Calu3 (cell line): ENCODE measurements around the gene ITGAD. TPM values are rescaled to one million over a fixed set of nuclear protein-coding genes. Genes with fewer than 3 reads are reported as not detected.

ENCODE experiments used
- Bru-seq: library from RNA; stranded (reverse); fragments of 400-500 nt; gene quantifications from one replicate; lab custom pipeline; 2021; lab: Mats Ljungman, UMichigan
- BruChase-seq, 2 experiments: library from RNA; stranded (reverse); fragments of 400-500 nt; gene quantifications; one replicate each; lab custom pipeline; 2021; lab: Mats Ljungman, UMichigan
- BruUV-seq: library from RNA; stranded (reverse); fragments of 400-500 nt; replicated peaks from 2 replicates; lab custom pipeline; 2021; lab: Mats Ljungman, UMichigan
- CTCF ChIA-PET: fragments of 300-600 bp; sonication (Branson Sonifier 250); formaldehyde crosslinking; loops from one replicate; lab custom pipeline; 2022; ENCODE audit warnings: antibody characterized with exemption; lab: Charles Lee
- DNase-seq: peaks from one replicate; pipeline ENCODE4 v3.0.0; 2022
- H3K27ac Mint-ChIP-seq: one replicate; pipeline ENCODE4 v1.8.0; 2022; ENCODE audit warnings: mixed read lengths; ENCODE audit not compliant: unreplicated experiment
- H3K27me3 Mint-ChIP-seq: one replicate; pipeline ENCODE4 v1.8.0; 2022; ENCODE audit warnings: mixed read lengths; ENCODE audit not compliant: unreplicated experiment
- H3K36me3 Mint-ChIP-seq: one replicate; pipeline ENCODE4 v1.8.0; 2022; ENCODE audit warnings: mild to moderate bottlenecking, moderate library complexity, mixed read lengths; ENCODE audit not compliant: insufficient read depth, unreplicated experiment
- H3K4me1 Mint-ChIP-seq: one replicate; pipeline ENCODE4 v1.8.0; 2022; ENCODE audit warnings: mild to moderate bottlenecking, low read depth, mixed read lengths; ENCODE audit not compliant: unreplicated experiment
- H3K4me3 Mint-ChIP-seq: one replicate; pipeline ENCODE4 v1.8.0; 2022; ENCODE audit warnings: mild to moderate bottlenecking, low read depth, moderate library complexity, mixed read lengths; ENCODE audit not compliant: unreplicated experiment
- H3K9me3 Mint-ChIP-seq: one replicate; pipeline ENCODE4 v1.8.0; 2022; ENCODE audit warnings: low read depth, mixed read lengths; ENCODE audit not compliant: unreplicated experiment
- CTCF ChIP-seq: fragments of 200-600 bp; IDR thresholded peaks from one replicate; pipeline ENCODE4 v1.8.0; 2022; ENCODE audit warnings: antibody characterized with exemption; ENCODE audit not compliant: unreplicated experiment
- intact Hi-C: fragments of 100-400 bp; cut with micrococcal nuclease; formaldehyde crosslinking; loops from one replicate; pipeline ENCODE4 v1.10.0; 2022; ENCODE audit not compliant: unreplicated experiment
- long read RNA-seq: library from polyadenylated mRNA; stranded (forward); transcript quantifications from one replicate; pipeline ENCODE4 v2.0.0, GENCODE V29; 2022
- total RNA-seq: library from RNA; stranded (reverse); gene quantifications from 2 replicates; pipeline ENCODE4 v1.2.3, GENCODE V29; 2022

ITGAD gene
- not detected in 2 replicates for total RNA-seq
- not detected for Bru-seq, nascent RNA
- percentile 5 among the genes with signal in this experiment for BruChase-seq, experiment 1, labeled RNA remaining after a 6-hour chase
- BruChase-seq, experiment 2, labeled RNA remaining after a 2-hour chase, result percentile 7 among the genes with signal in this experiment
- long read RNA-seq, result 0 reads

GRCh38 chr16:31393056-31393455 is at the start of gene ITGAD:
ITGAD (plus strand) TSS chr16:31393335; CDS start chr16:31393361, 26 bp downstream.
- Mint-ChIP-seq H3K9me3 (no peaks in the 10 kb centered on the region), H3K4me1 (no peaks in the 10 kb centered on the region), H3K27me3 (peaks cover 25% of the 10 kb centered on the region), H3K27ac (no peak within 1 kb of the TSS), H3K4me3 (no peak within 1 kb of the TSS), H3K36me3 (no peaks in the 10 kb centered on the region)
- TF ChIP-seq CTCF, result no peak
- no peak for DNase-seq
- CTCF ChIA-PET, result interaction anchor here (1.2 kb wide), 1 partner anchor 11 kb away, joined by 3 read pairs; no protein-coding TSS in a partner anchor
- BruUV-seq, result no TSS peak
- intact Hi-C loops, result no loop called here

- no TSS peak for BruUV-seq
- intact Hi-C loops, result no loop called here
- DNase-seq, result no peak
- CTCF ChIA-PET, result interaction anchor here (0.7 to 0.8 kb wide), 2 partner anchors 11 to 169 kb away, joined by 3 to 4 read pairs; no protein-coding TSS in a partner anchor
- Mint-ChIP-seq H3K4me3 (no peak overlapping the region), H3K27ac (no peak overlapping the region), H3K27me3 (peaks cover 55% of the 10 kb centered on the region), H3K9me3 (no peaks in the 10 kb centered on the region), H3K4me1 (no peaks in the 10 kb centered on the region), H3K36me3 (no peaks in the 10 kb centered on the region)
- no peak for TF ChIP-seq CTCF
Observed at GRCh38 chr16:31344712-31345111, 48.4 kb upstream of the ITGAD start.

- no TSS peak for BruUV-seq
- H3K9me3 Mint-ChIP-seq, result no peaks in the 10 kb centered on the region
- no peaks in the 10 kb centered on the region for H3K4me1 Mint-ChIP-seq
- no peak for DNase-seq
- no peak overlapping the region for H3K4me3 Mint-ChIP-seq
- no peak overlapping the region for H3K27ac Mint-ChIP-seq
- peaks cover 62% of the 10 kb centered on the region for H3K27me3 Mint-ChIP-seq
- no peaks in the 10 kb centered on the region for H3K36me3 Mint-ChIP-seq
- CTCF ChIA-PET, result no interaction called here
- intact Hi-C loops, result no loop called here
- TF ChIP-seq CTCF, result no peak
Observed at GRCh38 chr16:31347445-31347844, 45.7 kb upstream of the ITGAD start.

GRCh38 chr16:31348579-31348978 is 44.6 kb upstream of the ITGAD start:
- no peak overlapping the region for H3K27ac Mint-ChIP-seq

More at GRCh38 chr16:31348579-31348978, 44.6 kb upstream of the ITGAD start:
- no peaks in the 10 kb centered on the region for H3K4me1 Mint-ChIP-seq
- BruUV-seq, result no TSS peak
- H3K4me3 Mint-ChIP-seq, result no peak overlapping the region
- H3K36me3 Mint-ChIP-seq, result no peaks in the 10 kb centered on the region
- CTCF ChIA-PET, result interaction anchor here (0.5 kb wide), 1 partner anchor 13 kb away, joined by 3 read pairs; no protein-coding TSS in a partner anchor
- peaks cover 67% of the 10 kb centered on the region for H3K27me3 Mint-ChIP-seq
- intact Hi-C loops, result no loop called here
- no peaks in the 10 kb centered on the region for H3K9me3 Mint-ChIP-seq
- TF ChIP-seq CTCF, result no peak
- DNase-seq, result no peak
